Activated CD4-positive, alpha-beta T cell treated with anti-CD3 and anti-CD28 coated beads, Interleukin-2, Interleukin-6, amounts not matched to agents 100 ng/mL and 50 ng/mL, durations not matched to agents 16 hours and 8 hours (primary cell): ENCODE results near the gene ANKRD23.
"Not testable (repeated sequence)": the region's sequence is repeated elsewhere in the genome, so short reads cannot be mapped to it uniquely, and the experiment has no call there.

Source experiments
- DNase-seq: peaks from one replicate; pipeline ENCODE4 v3.0.0-alpha.2; 2020

Gene ANKRD23

DNA sequence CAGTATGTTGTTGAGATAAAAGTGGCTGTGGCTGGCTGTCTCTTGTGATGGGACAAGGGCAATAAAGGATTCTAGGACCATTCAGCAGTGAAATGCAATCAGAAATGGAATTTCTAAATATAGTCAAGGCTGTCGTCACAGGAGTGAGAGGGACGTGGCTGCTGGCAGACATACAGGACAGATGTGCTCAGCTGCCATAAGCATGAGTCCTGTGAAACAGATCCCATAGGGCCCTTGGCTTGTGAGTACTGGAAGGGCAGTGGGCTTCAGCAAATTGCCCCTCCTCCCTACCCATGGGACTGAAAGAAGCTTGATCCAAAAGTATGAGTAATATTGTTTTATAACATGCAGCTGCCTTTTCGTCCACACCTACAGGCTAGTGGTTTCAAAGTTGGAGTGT, 31.9 kb downstream of the ANKRD23 start:
- no peak for DNase-seq

DNA sequence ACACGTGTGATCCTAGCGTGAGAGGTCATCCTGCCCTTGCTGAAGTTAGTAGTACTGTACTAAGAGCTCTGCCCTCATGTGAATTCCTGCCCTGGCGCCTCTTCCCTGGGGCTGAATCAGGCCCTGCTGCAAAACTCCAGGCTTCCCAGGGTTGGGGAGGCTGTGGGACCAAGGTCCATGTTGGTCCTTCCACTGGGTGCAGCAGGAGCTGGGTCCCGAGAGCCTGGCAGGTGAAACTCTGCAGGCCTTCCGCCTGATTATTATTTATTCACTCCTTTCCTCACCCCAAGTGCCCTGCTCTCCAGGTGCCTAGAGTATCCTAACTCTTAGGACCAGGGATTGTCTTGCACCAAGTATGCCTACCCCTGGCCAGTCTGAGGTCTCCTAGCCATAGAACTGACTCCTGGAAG, 33.0 kb downstream of the ANKRD23 start:
- DNase-seq: no peak

DNA sequence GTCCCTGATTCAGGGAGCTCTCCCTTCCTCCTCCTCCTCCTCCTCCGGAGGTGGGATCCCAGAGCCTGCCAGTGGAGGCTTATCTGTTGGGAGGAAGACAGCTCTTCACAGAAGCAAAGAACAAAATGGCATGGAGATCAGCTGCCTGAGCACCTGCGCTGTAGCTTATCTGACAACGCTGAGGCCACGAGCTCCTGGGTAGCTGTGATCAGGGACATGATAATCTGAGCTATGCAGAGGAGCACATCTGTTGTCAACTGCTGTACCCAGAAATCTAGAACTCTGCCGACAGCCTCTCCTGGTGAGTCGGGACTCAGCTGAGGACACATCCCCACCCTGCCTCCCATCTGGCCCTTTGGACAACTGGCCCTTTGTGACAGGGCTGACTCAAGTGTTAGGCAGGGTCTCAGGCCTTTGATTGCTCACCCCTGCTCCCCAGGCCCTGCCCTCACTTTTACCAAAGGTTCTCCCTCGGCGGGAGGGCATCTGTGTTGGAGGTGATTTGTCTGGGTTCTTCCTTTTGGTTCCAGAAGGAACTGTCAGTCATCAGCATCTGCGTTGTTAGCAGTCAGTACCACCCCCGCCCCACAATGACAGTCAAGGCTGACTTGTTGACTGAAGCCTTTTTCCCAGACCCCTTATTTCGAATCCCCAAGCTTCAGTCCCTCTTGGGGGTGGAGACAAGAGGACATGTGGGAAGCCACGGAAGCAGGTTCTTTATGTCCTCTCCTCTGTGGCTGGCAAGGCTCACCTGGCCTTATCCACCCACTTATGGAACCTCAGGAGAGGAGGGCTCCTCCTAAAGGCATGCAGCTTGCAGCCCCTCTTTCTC, 33.7 kb downstream of the ANKRD23 start:
- no peak for DNase-seq

DNA sequence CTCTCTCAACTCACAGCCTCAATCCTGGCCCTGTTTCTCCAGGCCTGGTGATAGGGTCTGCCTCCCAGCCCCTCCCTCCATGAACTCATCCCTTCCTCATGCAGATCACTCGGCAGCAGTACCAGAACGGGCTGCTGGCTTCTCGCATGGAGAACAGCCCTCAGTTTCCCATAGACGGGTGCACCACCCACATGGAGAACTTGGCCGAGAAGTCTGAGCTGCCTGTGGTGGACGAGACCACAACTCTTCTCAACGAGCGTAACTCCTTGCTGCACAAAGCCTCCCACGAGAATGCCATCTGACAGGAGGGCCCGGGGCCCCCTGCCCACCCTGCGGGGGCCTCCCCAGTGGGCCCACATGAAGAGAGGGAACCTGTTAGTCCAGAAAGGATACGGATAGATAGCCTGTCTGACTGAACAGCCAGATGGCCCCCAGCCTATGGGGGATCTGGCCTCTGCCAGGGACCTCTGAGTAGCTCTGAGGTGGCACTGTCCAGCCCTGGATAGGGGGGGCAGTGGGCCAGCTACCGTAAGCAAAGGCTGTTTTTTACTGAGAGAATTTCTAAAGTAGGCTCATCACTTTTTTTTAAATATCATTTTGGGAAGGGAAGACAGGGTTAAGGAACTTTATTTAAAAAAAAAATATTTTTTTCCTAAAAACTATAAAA, 34.5 kb downstream of the ANKRD23 start:
- no peak for DNase-seq

DNA sequence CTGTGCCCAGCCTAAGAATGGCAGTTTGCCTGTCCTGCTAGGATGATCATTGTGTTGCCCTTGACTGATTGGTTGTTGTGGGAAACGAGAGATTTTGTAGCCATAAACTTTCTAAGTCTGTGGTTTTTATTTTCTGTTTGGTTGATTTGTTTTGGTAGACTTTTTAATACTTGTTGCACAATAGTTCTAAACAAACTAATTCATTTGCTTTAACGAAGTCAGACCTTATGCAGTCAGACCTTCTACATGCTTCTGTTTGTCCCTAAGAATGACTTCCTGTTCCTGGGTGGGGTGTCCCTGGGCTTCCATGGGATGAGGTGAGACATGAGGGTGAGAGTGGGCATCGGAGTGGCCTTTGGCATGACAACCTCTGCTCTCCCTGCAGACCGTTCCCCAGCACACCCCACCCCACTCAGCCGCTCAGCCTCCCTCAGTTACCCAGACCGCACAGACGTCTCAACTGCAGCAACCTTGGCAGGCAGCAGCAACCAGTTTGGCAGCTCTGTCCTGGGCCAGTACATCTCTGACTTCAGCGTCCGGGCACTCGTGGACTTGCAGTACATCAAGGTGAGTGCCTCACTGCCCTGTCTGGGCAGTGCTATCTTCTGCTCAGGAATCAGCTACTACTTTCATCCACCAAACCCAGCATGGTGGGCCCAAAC, 35.5 kb downstream of the ANKRD23 start:
- DNase-seq: no peak

DNA sequence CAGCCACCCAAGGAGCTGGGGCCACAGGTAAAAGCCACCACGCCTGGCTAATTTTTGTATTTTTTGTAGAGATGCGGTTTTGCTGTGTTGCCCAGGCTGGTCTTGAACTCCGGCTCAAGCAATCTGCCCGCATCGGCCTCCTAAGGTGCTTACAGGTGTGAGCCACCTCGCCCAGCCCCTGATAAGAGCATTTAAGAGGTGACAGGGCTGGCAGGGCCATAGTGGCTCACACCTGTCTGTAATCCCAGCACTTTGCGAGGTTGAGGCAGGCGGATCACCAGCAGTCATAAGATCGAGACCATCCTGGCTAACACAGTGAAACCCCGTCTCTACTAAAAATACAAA, 36.7 kb downstream of the ANKRD23 start:
- no peak for DNase-seq

DNA sequence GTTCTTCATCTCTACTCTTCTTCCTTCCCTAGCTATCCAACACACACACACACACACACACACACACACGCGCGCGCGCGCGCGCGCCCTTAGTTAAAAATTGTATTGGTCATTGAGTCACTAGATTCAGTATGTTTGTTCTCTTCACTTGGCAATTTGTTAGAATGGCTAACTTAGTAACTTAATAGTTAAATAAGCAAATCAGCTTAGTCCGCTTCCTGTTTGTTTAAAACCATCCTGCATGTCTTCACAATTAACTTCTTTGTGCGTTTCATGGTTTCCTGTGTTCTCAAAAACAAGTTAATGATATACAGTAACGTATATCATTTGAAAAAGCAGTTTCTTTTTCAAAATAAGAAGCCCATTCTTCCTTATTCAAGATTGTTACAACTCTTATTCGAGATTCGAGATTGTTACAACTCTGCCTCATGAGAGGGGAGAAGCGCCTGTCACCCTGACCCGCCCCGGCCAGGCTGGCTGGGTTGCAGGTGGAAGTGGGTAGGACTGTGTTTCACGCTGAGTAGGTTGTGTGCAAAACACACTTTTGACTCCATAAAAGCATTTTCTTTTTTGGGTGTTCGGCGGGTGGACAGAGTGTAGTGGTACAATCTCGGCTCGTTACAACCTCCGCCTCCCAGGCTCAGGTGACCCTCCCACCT, 37.2 kb downstream of the ANKRD23 start:
- DNase-seq: no peak

DNA sequence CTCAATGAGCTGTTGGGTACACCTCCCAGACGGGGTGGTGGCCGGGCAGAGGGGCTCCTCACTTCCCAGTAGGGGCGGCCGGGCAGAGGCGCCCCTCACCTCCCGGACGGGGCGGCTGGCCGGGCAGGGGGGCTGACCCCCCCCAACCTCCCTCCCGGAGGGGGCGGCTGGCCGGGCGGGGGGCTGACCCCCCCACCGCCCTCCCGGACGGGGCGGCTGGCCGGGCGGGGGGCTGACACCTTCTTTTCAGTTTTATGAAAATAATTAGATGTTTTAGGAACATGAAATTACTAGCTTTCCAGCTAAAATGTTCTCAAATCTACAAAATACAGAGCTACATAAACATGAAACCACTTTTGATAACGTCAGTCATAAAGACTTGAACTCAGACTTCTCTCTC, 37.9 kb downstream of the ANKRD23 start:
- DNase-seq: not testable (repeated sequence)

DNA sequence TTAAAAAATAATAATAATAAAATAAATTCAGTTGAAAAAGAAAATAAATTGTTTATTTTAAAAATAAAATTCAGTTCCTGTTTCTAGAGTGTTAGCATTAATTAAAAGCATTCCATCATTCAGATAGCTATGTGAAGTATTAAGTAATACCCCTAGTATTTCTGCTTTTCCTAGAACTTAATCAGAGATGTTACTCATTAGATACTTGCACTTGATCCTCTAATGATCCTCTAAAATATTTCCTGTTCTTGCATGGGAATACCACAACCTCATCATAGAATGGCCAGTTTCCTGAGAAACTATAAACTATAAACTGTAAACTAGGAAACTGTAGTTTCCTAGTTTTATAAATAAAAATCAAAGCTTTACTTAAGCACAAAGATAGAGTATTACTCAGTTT, 38.8 kb downstream of the ANKRD23 start:
- DNase-seq: no peak

DNA sequence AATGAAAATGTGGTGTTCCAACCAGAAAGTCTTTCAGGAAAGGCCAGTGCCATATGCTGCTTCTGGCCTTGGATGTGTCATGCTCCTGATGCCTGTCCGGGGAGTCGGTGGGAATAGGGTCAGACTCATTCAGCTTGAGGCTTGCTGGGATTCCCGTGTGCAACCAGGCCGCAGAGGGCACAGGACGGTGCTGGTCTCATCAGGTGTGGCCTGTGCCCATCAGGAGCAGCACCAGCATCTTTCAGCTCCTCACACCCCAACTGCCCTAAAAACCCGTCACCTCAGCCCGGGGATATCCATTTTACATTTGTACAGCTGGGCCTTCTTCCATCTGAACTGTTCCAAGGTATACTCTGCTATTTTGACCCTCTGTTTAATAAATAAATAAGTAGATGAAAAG, 41.1 kb downstream of the ANKRD23 start:
- DNase-seq: no peak

DNA sequence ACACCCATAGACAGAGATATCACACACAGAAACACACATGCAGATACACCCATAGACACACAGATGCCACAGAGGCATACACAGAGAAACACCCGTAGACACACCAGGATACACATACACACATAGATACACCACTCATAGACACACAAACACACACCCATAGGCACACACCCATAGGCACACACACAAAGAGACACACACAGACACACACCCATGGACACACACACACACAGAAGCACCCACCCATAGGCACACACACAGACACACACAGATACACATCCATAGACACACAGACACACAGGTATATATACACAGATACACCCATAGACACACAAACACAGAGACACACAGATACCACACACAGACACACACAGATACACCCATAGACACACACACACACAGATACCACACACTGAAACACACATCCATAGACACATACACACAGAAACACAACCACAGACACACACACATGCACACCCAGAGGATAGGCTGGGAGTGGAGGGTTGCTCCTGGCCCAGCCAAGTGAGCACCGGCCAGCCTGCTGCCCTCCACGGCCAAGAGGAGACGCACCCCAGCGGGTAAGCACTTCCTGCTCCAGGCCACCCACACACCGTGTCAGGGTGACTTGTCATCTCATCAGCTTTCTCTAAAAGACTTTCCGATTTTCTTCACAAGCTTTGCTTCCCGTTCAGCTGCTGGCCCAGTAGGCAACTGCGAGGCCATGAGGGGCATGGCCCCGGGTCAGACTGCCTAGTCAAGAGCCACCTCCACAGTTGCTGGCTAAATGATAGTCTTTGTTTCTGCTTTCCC, 41.8 kb downstream of the ANKRD23 start:
- peak; percentile 27 for DNase-seq

DNA sequence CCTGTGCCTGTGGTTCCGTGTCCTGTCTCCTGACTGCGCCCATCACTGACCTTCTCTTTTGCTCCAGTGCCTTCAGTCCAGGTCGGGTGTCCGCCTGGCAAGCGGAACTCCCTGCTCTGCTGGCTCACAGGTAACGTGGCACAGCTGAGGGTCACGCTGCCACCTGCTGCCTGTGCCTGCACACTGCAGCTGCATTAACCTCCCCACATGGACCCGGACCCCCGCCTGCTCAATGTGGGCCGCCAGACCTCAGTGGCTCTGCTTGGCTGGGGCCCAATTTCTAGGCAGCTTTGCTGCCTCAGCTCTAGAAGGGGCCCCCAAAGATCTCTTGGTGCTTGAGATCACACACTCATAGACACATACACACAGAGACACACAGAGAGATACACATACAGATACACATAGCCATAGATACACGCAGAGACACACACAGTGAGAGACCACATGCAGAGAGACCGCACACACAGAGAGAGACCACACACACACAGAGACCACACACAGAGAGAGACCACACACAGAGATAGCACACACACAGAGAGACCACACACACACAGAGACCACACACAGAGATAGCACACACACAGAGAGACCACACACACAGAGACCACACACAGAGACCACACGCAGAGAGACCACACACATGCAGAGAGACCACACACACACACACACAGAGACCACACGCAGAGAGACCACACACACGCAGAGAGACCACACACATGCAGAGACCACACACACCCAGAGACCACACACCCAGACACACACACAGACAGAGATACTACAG, 42.6 kb downstream of the ANKRD23 start:
- DNase-seq: peak; percentile 74

DNA sequence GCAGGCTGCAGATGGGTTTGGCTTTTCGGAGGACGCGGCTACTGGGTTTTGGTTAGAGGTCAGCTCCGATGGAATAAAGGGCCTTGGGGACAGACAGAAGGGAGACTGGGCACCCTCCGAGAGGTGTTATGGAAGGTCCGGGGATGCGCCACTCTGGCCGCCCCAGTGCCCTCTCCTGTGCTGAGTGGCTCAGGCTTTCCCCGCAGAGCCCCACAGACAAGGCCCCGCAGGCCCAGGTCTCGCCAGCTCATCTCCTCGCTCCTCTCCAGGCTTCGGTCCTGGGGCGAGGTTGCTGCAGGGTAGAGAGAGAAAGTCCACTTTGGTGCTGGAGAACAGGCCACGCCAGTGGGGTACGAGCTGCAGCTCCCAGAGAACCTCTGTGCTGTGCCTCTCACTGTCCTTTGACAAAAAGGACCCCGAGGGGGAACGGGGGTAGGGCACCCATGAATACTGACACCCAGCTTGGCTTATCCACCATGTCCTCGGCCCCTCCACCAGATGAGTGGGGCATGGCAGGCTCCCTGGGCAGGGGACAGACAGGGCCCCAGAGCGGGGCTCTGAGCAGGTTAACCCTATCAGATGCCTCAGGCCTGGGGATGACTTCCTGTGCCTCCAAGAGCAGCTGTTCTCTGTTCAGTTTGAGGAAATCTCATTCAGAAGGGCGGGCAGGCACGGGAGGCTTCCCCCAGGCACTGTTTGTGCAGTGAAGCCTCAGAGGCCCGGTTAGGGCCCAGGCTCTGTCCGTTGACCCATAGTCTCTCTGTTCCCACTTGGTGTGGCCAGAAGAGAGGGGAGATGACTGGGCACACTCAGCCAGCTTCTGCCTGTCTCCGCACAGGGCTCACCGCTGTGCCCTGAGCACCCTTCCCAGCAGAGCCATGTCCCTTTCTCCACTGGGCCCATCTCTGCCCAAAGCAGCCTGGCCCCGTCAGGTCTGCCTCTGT, 43.5 kb downstream of the ANKRD23 start:
- no peak for DNase-seq

DNA sequence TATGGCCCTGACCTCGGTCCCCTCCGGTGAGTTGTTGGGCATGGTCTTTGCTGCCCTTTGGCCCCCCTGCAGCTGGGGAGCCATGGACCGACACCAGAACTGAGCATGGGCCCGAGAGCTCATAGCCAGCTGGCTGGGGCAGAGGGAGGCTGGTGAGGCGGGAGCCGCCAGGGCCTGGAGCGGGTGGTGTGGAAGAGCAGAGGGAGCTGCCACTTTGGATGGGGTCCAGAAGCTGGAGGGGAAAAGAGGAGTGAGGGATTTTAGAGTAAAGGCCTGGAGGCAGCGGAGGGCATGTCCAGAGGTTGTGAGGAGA, 44.2 kb downstream of the ANKRD23 start:
- DNase-seq: no peak

DNA sequence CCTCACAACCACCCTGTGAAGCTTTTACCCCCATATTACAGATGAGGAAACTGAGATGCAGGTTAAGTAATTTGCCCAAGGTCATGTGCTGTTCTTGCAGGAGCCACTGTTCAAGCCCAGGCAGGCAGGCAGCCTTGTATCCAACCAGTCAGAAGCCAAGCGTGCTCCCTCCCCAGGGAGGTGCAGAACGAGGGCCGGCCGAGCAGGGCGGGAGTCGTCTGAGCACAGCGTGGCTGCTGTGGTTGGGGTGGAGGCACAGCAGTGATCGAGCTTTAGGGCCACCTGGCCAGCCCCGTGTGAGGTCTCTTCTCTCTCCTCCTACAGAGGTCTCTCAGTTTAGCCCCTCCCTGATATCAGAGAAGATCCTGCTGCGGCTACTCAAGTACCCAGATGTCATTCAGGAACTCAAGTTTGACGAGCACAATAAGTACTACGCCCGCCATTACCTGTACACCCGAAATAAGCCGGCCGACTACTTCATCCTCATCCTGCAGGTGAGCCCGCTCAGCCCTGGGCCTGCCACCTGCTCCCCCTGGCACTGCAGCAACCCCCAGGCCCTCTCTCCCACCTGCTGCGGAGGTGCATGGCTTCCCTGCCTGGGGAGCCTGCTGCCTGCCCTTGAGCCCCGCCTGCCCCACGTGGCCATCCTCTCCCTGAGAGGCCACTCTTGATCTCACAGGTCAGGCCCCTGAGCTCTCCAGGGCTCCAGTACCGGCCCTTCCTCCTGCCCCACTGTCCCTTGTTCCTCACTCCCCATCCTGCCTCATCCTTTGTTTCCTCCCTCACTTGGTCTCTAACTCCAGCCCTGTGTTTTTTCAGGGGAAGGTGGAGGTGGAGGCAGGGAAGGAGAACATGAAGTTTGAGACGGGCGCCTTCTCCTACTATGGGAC, 44.8 kb downstream of the ANKRD23 start:
- no peak for DNase-seq

DNA sequence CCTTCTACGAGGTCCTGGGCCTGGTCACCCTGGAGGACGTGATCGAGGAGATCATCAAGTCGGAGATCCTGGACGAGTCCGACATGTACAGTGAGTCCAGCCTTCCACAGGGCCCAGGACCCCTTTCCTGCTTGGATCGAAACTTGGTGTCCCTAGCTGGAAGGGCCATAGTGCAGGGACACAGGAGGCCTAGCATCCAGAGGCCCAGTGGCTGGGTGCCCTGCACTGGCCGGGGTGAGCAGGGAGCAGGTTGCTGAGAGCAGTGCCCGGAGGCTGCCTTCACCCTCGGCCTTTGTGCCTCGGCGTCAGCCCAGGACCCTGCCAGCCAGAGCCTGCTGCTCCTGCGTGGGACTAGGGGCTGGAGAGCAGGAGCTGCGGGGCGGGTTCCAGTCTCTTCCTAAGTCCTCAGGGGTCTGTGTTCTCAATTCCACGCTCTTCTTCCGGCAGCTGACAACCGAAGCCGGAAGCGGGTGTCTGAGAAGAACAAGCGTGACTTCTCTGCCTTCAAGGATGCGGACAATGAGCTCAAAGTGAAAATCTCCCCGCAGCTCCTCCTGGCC, 46.7 kb downstream of the ANKRD23 start:
- no peak for DNase-seq

DNA sequence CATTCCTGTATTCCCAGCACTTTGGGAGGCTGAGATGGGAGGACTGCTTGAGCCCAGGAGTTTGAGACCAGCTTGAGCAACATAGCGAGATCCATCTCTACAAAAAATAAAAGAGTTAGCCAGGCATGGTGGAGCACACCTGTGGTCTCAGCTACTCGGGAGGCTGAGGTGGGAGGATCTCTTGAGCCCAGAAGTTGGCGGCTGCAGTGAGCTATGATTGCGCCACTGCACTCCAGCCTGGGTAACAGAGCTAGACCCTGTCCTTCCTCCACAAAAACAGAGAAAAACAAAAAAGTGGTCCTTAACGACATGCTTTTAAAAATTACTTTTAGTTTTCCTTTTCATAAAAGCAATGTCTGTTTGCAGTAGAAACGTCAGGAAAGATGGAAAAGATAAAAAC, 47.3 kb downstream of the ANKRD23 start:
- DNase-seq: not testable (repeated sequence)

DNA sequence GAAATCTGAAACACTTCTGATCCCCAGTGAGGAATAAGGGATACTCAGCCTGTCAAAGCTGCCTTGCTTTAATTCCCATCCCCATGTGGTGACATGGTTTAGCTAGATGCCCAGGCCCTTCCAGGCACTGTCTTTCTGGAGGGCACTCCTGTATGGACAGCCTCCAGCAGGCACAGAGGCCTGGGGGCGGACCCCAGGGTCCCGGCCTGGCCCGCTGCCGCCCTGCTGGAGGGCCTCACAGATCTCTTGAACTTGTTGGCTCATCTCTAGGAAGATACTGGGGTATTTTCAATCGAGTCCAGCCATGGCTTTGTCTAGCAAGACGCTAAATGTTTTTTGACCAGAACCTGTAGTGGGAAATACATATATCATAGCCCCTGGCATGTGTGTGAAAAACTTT, 48.7 kb downstream of the ANKRD23 start:
- DNase-seq: no peak
